GM18511 (cell line): ENCODE measurements around the gene KIF22.
"Not testable (repeated sequence)": the region's sequence is repeated elsewhere in the genome, so short reads cannot be mapped to it uniquely, and the experiment has no call there.

ENCODE experiments used
- ATAC-seq: cut with Tn5 transposase; IDR thresholded peaks from one replicate; pipeline ENCODE4 v1.9.1; 2021; ENCODE audit warnings: mild to moderate bottlenecking, moderate library complexity; ENCODE audit not compliant: unreplicated experiment

The KIF22 gene

GRCh38 chr16:29790183-29790948 lies at the start of gene KIF22:
KIF22 (plus strand) TSS chr16:29790751; CDS start chr16:29790760, 9 bp downstream.
- ATAC-seq = peak; percentile 96

GRCh38 chr16:29742683-29743275 lies 47.8 kb upstream of the KIF22 start:
- no peak for ATAC-seq

- ATAC-seq = no peak
These were observed 47.1 kb upstream of the KIF22 start for GRCh38 chr16:29743475-29743826.

- ATAC-seq = no peak
These were observed 46.6 kb upstream of the KIF22 start for GRCh38 chr16:29743827-29744531.

GRCh38 chr16:29744541-29745101 lies 45.9 kb upstream of the KIF22 start:
- no peak for ATAC-seq

- peak; percentile 60 for ATAC-seq
These were observed 45.3 kb upstream of the KIF22 start for GRCh38 chr16:29745121-29745852.

GRCh38 chr16:29745853-29746345 lies 44.7 kb upstream of the KIF22 start, which contains the start of gene C16orf54:
C16orf54 (minus strand) TSS chr16:29745990; CDS start chr16:29744951, 1,039 bp downstream.
- peak; percentile 93 for ATAC-seq

- not testable (repeated sequence) for ATAC-seq
These were observed 44.0 kb upstream of the KIF22 start for GRCh38 chr16:29746518-29746917.

GRCh38 chr16:29747947-29748759 lies 42.4 kb upstream of the KIF22 start:
- no peak for ATAC-seq

GRCh38 chr16:29748760-29749149 lies 41.8 kb upstream of the KIF22 start:
- ATAC-seq = not testable (repeated sequence)

- ATAC-seq = no peak
These were observed 37.0 kb upstream of the KIF22 start for GRCh38 chr16:29753516-29753915.

- no peak for ATAC-seq
These were observed 33.9 kb upstream of the KIF22 start for GRCh38 chr16:29756654-29757053.

- ATAC-seq = not testable (repeated sequence)
These were observed 33.5 kb upstream of the KIF22 start for GRCh38 chr16:29757086-29757485.

- ATAC-seq = no peak
These were observed 32.5 kb upstream of the KIF22 start for GRCh38 chr16:29757950-29758466.

- no peak for ATAC-seq
These were observed 29.8 kb upstream of the KIF22 start for GRCh38 chr16:29760567-29761279.

GRCh38 chr16:29761280-29761651 lies 29.3 kb upstream of the KIF22 start:
- not testable (repeated sequence) for ATAC-seq

GRCh38 chr16:29761882-29762281 lies 28.7 kb upstream of the KIF22 start:
- ATAC-seq = no peak

- no peak for ATAC-seq
These were observed 27.2 kb upstream of the KIF22 start for GRCh38 chr16:29763326-29763725.
